IMR-90 (cell line): ENCODE results near the gene GPLD1.

Experiments
- BHLHE40 ChIP-seq: fragments of 150-350 bp; IDR thresholded peaks from 2 replicates; pipeline ENCODE4 v1.6.1; 2016; ENCODE audit warnings: mild to moderate bottlenecking, low read depth, low read length
- CEBPB ChIP-seq: IDR thresholded peaks from 2 replicates; pipeline ENCODE4 v1.6.1; 2012; ENCODE audit warnings: low read depth, low read length, improper control_type of control experiment
- FOS ChIP-seq: fragments of 150-350 bp; IDR thresholded peaks from 2 replicates; pipeline ENCODE4 v1.6.1; 2016; ENCODE audit warnings: low read depth, low read length
- MAFK ChIP-seq: IDR thresholded peaks from 2 replicates; pipeline ENCODE4 v1.6.1; 2012; ENCODE audit warnings: low read depth, low read length, improper control_type of control experiment
- MXI1 ChIP-seq: IDR thresholded peaks from 2 replicates; pipeline ENCODE4 v1.6.1; 2012; ENCODE audit warnings: low read depth, mild to moderate bottlenecking, low read length, moderate library complexity, borderline replicate concordance
- NFE2L2 ChIP-seq: fragments of 150-350 bp; IDR thresholded peaks from 2 replicates; pipeline ENCODE4 v1.6.1; 2016; ENCODE audit warnings: low read depth, mild to moderate bottlenecking, low read length
- POLR2A ChIP-seq: IDR thresholded peaks from 2 replicates; pipeline ENCODE4 v1.6.1; 2012; ENCODE audit warnings: mild to moderate bottlenecking, low read depth, low read length
- RAD21 ChIP-seq: IDR thresholded peaks from 2 replicates; pipeline ENCODE4 v1.6.1; 2012; ENCODE audit warnings: low read length, improper control_type of control experiment
- RCOR1 ChIP-seq: IDR thresholded peaks from 2 replicates; pipeline ENCODE4 v1.6.1; 2012; ENCODE audit warnings: mild to moderate bottlenecking, low read length, improper control_type of control experiment; ENCODE audit not compliant: insufficient replicate concordance
- RFX5 ChIP-seq: IDR thresholded peaks from 2 replicates; pipeline ENCODE4 v1.8.0; 2012; ENCODE audit warnings: low read depth, mild to moderate bottlenecking, low read length, moderate library complexity
- SMC3 ChIP-seq: fragments of 150-350 bp; IDR thresholded peaks from 2 replicates; pipeline ENCODE4 v1.6.1; 2016; ENCODE audit warnings: low read depth, mild to moderate bottlenecking, antibody characterized with exemption, low read length, moderate library complexity
- TF ChIP-seq, protein P1 (sequence below): conservative IDR thresholded peaks from 2 replicates; pipeline ENCODE4 v1.5.1; 2012; ENCODE audit warnings: mild to moderate bottlenecking, low read depth, low read length, improper control_type of control experiment
- TF ChIP-seq, protein P2 (sequence below): fragments of 150-350 bp; IDR thresholded peaks from 2 replicates; pipeline ENCODE4 v1.6.1; 2017; ENCODE audit warnings: mild to moderate bottlenecking, antibody characterized with exemption, low read length, low read depth
- TF ChIP-seq, protein P3 (sequence below): fragments of 150-350 bp; IDR thresholded peaks from 2 replicates; pipeline ENCODE4 v1.6.1; 2016; ENCODE audit warnings: low read depth, mild to moderate bottlenecking, low read length, moderate library complexity, borderline replicate concordance

DNA sequence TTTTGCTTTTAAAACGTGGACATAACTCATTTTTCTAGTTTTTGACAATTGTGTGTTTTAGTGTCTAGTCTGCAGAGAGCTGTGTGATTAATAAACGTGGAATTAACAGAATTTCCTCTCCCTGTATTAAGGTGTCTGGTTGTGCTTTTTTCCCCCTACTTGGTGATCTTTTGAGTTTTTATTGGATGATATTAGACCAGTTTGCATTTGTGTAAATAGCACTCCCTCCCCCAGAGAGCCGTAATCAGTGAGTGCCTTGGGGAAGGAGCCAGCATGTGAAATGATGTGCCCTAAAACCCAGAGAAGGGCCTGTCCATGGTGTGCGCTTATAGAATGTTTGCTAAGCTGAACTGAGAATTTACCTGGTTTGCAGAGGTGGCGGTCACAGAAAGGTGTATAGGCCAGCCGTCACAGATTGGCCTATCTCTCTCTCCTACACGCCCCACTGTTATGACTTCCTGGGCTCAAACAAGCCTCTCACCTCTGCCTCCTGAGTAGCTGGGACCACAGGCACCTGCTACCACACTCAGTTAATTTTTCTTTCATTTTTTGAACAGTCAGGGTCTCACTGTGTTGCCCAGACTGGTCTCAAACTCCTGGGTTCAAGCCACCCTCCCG is 47.8 kb upstream of the GPLD1 start:
- TF ChIP-seq POLR2A (no peak), MAFK (no peak), RFX5 (no peak), BHLHE40 (no peak), RCOR1 (no peak), SMC3 (no peak), MXI1 (no peak), FOS (no peak), NFE2L2 (no peak), CEBPB (no peak), RAD21 (no peak)
- TF ChIP-seq, protein P1, sequence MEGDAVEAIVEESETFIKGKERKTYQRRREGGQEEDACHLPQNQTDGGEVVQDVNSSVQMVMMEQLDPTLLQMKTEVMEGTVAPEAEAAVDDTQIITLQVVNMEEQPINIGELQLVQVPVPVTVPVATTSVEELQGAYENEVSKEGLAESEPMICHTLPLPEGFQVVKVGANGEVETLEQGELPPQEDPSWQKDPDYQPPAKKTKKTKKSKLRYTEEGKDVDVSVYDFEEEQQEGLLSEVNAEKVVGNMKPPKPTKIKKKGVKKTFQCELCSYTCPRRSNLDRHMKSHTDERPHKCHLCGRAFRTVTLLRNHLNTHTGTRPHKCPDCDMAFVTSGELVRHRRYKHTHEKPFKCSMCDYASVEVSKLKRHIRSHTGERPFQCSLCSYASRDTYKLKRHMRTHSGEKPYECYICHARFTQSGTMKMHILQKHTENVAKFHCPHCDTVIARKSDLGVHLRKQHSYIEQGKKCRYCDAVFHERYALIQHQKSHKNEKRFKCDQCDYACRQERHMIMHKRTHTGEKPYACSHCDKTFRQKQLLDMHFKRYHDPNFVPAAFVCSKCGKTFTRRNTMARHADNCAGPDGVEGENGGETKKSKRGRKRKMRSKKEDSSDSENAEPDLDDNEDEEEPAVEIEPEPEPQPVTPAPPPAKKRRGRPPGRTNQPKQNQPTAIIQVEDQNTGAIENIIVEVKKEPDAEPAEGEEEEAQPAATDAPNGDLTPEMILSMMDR: no peak
- TF ChIP-seq, protein P2, sequence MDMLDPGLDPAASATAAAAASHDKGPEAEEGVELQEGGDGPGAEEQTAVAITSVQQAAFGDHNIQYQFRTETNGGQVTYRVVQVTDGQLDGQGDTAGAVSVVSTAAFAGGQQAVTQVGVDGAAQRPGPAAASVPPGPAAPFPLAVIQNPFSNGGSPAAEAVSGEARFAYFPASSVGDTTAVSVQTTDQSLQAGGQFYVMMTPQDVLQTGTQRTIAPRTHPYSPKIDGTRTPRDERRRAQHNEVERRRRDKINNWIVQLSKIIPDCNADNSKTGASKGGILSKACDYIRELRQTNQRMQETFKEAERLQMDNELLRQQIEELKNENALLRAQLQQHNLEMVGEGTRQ: no peak
- TF ChIP-seq, protein P3, sequence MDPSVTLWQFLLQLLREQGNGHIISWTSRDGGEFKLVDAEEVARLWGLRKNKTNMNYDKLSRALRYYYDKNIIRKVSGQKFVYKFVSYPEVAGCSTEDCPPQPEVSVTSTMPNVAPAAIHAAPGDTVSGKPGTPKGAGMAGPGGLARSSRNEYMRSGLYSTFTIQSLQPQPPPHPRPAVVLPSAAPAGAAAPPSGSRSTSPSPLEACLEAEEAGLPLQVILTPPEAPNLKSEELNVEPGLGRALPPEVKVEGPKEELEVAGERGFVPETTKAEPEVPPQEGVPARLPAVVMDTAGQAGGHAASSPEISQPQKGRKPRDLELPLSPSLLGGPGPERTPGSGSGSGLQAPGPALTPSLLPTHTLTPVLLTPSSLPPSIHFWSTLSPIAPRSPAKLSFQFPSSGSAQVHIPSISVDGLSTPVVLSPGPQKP: no peak
